Retinal pigment epithelial cell (primary cell): ENCODE data around the gene LTBP3.

Experiments
- DNase-seq: peaks from one replicate; pipeline ENCODE4 v3.0.0-alpha.2; 2010; ENCODE audit warnings: low read depth
- H3K4me3 ChIP-seq: 2 replicates; pipeline ENCODE4 v1.5.1; 2011; ENCODE audit warnings: mild to moderate bottlenecking, low read length, control low read depth, moderate library complexity
- CTCF ChIP-seq: conservative IDR thresholded peaks from 2 replicates; pipeline ENCODE4 v1.5.1; 2011; ENCODE audit warnings: low read depth, low read length, control low read depth, inconsistent platforms

LTBP3 gene

GRCh38 chr11:65542738-65543390 lies 15.3 kb downstream of the LTBP3 start:
- DNase-seq = no peak
- H3K4me3 ChIP-seq = no peak overlapping the region
- TF ChIP-seq CTCF = no peak

DNA sequence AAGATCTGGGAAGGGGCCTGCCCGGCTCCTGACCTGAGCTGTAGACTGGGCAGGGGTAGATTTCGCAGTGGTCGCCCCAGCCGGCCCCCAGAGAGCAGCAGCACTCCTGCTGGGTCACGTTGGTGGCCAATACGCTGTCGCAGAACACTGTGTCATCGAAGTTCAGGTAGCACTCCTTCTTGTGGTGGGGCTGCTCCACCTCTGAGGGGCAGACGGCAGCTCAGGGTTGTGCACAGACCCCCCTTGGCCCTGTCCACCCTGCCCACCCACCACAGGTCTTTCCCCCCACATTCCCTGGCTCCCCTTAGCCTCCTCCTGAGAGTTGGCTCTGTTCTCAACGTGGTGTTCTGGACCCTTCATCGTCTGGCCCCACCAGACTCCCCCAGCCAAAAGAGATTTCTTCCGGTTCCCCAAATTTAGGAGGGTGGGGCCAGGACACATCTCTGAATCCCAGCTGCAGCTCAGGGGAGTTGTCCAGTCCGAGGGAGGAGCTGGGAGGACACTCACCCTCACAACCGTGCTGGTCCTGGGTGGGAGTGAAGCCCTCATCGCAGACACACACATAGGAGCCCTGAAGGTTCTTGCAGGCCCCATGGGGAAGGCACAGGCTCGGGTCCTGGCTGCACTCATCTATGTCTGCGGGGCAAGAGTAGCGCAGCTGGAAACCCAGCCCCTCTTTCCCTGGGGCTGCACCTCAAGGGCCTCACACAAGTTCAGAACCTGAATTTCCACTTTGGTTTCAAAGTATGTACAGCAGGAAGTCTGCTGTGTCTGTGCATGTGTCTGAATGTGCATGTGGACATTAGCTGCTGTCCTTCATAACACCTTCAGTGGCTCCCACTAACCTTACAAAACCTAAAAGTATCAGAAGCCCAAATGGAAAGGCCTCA lies 16.8 kb downstream of the LTBP3 start:
- DNase-seq = no peak
- TF ChIP-seq CTCF = no peak
- peak overlapping the region; percentile 38 for H3K4me3 ChIP-seq

- peak overlapping the region; percentile 38 for H3K4me3 ChIP-seq
- TF ChIP-seq CTCF = peak; percentile 74
- no peak for DNase-seq
Measured at GRCh38 chr11:65540290-65541092, 17.7 kb downstream of the LTBP3 start.

- H3K4me3 ChIP-seq = peak overlapping the region; percentile 37
- no peak for DNase-seq
- peak; percentile 48 for TF ChIP-seq CTCF
Measured at GRCh38 chr11:65539744-65540289, 18.3 kb downstream of the LTBP3 start.

GRCh38 chr11:65538915-65539743 lies 19.0 kb downstream of the LTBP3 start:
- no peak overlapping the region for H3K4me3 ChIP-seq
- TF ChIP-seq CTCF = no peak
- DNase-seq = no peak

- TF ChIP-seq CTCF = no peak
- DNase-seq = no peak
- no peak overlapping the region for H3K4me3 ChIP-seq
Measured at GRCh38 chr11:65538232-65538914, 19.8 kb downstream of the LTBP3 start.
